Measurements from ENCODE around the gene SHKBP1. TPM values are rescaled to one million over a fixed set of nuclear protein-coding genes. Genes with fewer than 3 reads are reported as not detected.
A peak's percentile ranks its signal among the peaks of the same experiment; 100 is the strongest.

Gene SHKBP1
- total and polyA plus RNA-seq, 9 of the 15 experiments (the other 6 are each of a cell fraction or from before 2014, with no cell fraction given): 1.2 to 58.1 (median 22.3) TPM

DNA sequence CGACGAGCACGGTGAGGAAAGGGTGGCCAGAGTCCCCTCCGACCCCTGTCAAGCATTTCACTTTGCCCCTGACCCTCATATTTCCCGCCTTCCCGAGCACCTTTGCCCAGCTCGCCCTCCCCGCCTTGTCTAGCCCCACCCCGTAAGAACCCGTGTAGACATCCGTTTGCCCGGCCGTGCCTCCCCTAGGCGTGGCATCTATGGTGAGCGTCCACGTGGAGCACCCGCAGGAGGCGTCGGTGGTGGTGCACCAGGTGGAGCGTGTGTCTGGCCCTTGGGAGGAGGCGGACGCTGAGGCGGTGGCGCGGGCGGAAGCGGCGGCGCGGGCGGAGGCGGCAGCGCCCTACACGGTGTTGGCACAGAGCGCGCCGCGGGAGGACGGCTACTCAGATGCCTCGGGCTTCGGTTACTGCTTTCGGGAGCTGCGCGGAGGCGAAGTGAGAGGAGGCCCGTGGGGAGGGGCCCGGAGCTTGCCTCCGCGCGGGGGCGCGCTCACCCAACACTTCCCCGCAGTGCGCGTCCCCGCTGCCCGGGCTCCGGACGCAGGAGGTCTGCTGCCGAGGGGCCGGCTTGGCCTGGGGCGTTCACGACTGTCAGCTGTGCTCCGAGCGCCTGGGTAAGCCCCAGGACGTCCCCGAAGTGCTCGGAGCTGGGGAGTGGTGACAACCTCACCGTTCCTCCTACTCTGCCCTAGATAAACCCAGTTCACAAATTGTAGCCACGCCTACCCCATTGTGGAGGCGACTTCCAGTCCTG, 28.7 kb downstream of the SHKBP1 start (continued):
- TF ChIP-seq, protein P1, sequence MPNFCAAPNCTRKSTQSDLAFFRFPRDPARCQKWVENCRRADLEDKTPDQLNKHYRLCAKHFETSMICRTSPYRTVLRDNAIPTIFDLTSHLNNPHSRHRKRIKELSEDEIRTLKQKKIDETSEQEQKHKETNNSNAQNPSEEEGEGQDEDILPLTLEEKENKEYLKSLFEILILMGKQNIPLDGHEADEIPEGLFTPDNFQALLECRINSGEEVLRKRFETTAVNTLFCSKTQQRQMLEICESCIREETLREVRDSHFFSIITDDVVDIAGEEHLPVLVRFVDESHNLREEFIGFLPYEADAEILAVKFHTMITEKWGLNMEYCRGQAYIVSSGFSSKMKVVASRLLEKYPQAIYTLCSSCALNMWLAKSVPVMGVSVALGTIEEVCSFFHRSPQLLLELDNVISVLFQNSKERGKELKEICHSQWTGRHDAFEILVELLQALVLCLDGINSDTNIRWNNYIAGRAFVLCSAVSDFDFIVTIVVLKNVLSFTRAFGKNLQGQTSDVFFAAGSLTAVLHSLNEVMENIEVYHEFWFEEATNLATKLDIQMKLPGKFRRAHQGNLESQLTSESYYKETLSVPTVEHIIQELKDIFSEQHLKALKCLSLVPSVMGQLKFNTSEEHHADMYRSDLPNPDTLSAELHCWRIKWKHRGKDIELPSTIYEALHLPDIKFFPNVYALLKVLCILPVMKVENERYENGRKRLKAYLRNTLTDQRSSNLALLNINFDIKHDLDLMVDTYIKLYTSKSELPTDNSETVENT (CRISPR knock-in tag; IDR thresholded peaks at IDR 0.05): 0 out of 2 replicates have a peak, but pooled peaks have one; percentile 29
- TF ChIP-seq PML (IDR thresholded peaks at IDR 0.05; ENCODE audit: low read length) (0 out of 2 replicates have a peak, but pooled peaks have one; percentile 32), THRAP3 (IDR thresholded peaks at IDR 0.05; ENCODE audit: borderline replicate concordance) (no peak), BCL6 (CRISPR knock-in tag; IDR thresholded peaks at IDR 0.05) (no peak), RAD21 (CRISPR knock-in tag; conservative IDR thresholded peaks at IDR 0.05 in 1 of 2, IDR thresholded peaks at IDR 0.05 in 1 of 2) (peak; percentile 50 to 80), BHLHE40 (IDR thresholded peaks at IDR 0.05; ENCODE audit: low read length) (no peak), BRF1 (IDR thresholded peaks at IDR 0.05; ENCODE audit: borderline replicate concordance, extremely low read depth, insufficient read length) (no peak), EP400 (IDR thresholded peaks at IDR 0.05) (peak; percentile 42; the same call in 1 of the 2 replicates), DPF2 (IDR thresholded peaks at IDR 0.05) (no peak), ZFPM2 (CRISPR knock-in tag; IDR thresholded peaks at IDR 0.05) (no peak), ZSCAN29 (IDR thresholded peaks at IDR 0.05) (peak; percentile 40; the same call in 1 of the 2 replicates), KDM2B (CRISPR knock-in tag; IDR thresholded peaks at IDR 0.05) (no peak), ILF3 (IDR thresholded peaks at IDR 0.05; ENCODE audit: borderline replicate concordance) (no peak), ZNF41 (CRISPR knock-in tag; conservative IDR thresholded peaks at IDR 0.05) (no peak)
- TF ChIP-seq, protein P2, sequence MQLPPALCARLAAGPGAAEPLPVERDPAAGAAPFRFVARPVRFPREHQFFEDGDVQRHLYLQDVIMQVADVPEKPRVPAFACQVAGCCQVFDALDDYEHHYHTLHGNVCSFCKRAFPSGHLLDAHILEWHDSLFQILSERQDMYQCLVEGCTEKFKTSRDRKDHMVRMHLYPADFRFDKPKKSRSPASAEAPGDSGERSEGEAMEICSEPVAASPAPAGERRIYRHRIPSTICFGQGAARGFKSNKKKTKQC (CRISPR knock-in tag; IDR thresholded peaks at IDR 0.05): no peak
- TF ChIP-seq, protein P3, sequence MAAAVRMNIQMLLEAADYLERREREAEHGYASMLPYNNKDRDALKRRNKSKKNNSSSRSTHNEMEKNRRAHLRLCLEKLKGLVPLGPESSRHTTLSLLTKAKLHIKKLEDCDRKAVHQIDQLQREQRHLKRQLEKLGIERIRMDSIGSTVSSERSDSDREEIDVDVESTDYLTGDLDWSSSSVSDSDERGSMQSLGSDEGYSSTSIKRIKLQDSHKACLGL (CRISPR knock-in tag; IDR thresholded peaks at IDR 0.05; ENCODE audit: borderline replicate concordance, poor library complexity, severe bottlenecking): no peak
- TF ChIP-seq, protein P4, sequence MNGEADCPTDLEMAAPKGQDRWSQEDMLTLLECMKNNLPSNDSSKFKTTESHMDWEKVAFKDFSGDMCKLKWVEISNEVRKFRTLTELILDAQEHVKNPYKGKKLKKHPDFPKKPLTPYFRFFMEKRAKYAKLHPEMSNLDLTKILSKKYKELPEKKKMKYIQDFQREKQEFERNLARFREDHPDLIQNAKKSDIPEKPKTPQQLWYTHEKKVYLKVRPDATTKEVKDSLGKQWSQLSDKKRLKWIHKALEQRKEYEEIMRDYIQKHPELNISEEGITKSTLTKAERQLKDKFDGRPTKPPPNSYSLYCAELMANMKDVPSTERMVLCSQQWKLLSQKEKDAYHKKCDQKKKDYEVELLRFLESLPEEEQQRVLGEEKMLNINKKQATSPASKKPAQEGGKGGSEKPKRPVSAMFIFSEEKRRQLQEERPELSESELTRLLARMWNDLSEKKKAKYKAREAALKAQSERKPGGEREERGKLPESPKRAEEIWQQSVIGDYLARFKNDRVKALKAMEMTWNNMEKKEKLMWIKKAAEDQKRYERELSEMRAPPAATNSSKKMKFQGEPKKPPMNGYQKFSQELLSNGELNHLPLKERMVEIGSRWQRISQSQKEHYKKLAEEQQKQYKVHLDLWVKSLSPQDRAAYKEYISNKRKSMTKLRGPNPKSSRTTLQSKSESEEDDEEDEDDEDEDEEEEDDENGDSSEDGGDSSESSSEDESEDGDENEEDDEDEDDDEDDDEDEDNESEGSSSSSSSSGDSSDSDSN (IDR thresholded peaks at IDR 0.05; ENCODE audit: borderline replicate concordance in 1 of 2, low read depth in 2 of 2, low read length in 2 of 2): 0 out of 4 replicates have a peak, but pooled peaks of 1 of the 2 experiments have one; percentile 35
- TF ChIP-seq, protein P5, sequence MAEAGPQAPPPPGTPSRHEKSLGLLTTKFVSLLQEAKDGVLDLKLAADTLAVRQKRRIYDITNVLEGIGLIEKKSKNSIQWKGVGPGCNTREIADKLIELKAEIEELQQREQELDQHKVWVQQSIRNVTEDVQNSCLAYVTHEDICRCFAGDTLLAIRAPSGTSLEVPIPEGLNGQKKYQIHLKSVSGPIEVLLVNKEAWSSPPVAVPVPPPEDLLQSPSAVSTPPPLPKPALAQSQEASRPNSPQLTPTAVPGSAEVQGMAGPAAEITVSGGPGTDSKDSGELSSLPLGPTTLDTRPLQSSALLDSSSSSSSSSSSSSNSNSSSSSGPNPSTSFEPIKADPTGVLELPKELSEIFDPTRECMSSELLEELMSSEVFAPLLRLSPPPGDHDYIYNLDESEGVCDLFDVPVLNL (CRISPR knock-in tag; IDR thresholded peaks at IDR 0.05; ENCODE audit: low read depth): 0 out of 2 replicates have a peak, but pooled peaks have one; percentile 7
- TF ChIP-seq, protein P6, sequence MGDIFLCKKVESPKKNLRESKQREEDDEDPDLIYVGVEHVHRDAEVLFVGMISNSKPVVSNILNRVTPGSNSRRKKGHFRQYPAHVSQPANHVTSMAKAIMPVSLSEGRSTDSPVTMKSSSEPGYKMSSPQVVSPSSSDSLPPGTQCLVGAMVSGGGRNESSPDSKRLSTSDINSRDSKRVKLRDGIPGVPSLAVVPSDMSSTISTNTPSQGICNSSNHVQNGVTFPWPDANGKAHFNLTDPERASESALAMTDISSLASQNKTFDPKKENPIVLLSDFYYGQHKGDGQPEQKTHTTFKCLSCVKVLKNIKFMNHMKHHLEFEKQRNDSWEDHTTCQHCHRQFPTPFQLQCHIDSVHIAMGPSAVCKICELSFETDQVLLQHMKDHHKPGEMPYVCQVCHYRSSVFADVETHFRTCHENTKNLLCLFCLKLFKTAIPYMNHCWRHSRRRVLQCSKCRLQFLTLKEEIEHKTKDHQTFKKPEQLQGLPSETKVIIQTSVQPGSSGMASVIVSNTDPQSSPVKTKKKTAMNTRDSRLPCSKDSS (IDR thresholded peaks at IDR 0.05; ENCODE audit: low read depth, partially characterized antibody): no peak

Measured in K562 (cell line).